Natural killer cell (primary cell): ENCODE results near the gene ZNF124. TPM values are rescaled to one million over a fixed set of nuclear protein-coding genes. Genes with fewer than 3 reads are reported as not detected.

Experiments
- ATAC-seq, 3 donors: fragments of 150-1000 bp in 2 of 3; fragments of 200-7000 bp in 1 of 3; cut with Tn5 transposase; 1 replicate in 1 of 3; 2 replicates in 2 of 3; pipeline ENCODE4 v1.10.0; 2021; ENCODE audit warnings: mild to moderate bottlenecking in 2 of 3, moderate library complexity in 2 of 3
- DNase-seq, 2 donors: peaks; one replicate each; pipeline versions ENCODE4 v3.0.0 to v3.0.0-alpha.2; 2013 to 2021; ENCODE audit warnings: mixed read lengths in 1 of 2
- H3K27ac ChIP-seq: one replicate; pipeline ENCODE4 v1.5.1; 2013; ENCODE audit warnings: mild to moderate bottlenecking, low read length
- H3K27me3 ChIP-seq: one replicate; pipeline ENCODE4 v1.6.1; 2013; ENCODE audit warnings: low read length; ENCODE audit not compliant: control insufficient read depth, insufficient read depth
- H3K36me3 ChIP-seq: one replicate; pipeline ENCODE4 v1.6.1; 2013; ENCODE audit warnings: low read length; ENCODE audit not compliant: control insufficient read depth, insufficient read depth
- H3K4me1 ChIP-seq: one replicate; pipeline ENCODE4 v1.6.1; 2013; ENCODE audit warnings: low read length; ENCODE audit not compliant: control insufficient read depth, insufficient read depth
- H3K4me3 ChIP-seq: one replicate; pipeline ENCODE4 v1.5.1; 2013; ENCODE audit warnings: low read length
- H3K9me3 ChIP-seq: one replicate; pipeline ENCODE4 v1.6.1; 2013; ENCODE audit warnings: low read length; ENCODE audit not compliant: control insufficient read depth, insufficient read depth
- H3K27ac Mint-ChIP-seq, 2 donors: one replicate each; pipeline ENCODE4 v1.8.0; 2022; ENCODE audit warnings: mild to moderate bottlenecking in 2 of 2, mixed read lengths in 2 of 2, moderate library complexity in 1 of 2
- H3K27me3 Mint-ChIP-seq, 2 donors: one replicate each; pipeline ENCODE4 v1.8.0; 2022; ENCODE audit warnings: low read depth in 2 of 2, mixed read lengths in 2 of 2
- H3K36me3 Mint-ChIP-seq: one replicate; pipeline ENCODE4 v1.8.0; 2022; ENCODE audit warnings: mixed read lengths
- H3K4me1 Mint-ChIP-seq, 2 donors: one replicate each; pipeline ENCODE4 v1.8.0; 2022; ENCODE audit warnings: mixed read lengths in 2 of 2
- H3K4me3 Mint-ChIP-seq: one replicate; pipeline ENCODE4 v1.8.0; 2022; ENCODE audit warnings: mild to moderate bottlenecking, moderate library complexity, mixed read lengths
- H3K9me3 Mint-ChIP-seq, 2 donors: one replicate each; pipeline ENCODE4 v1.8.0; 2022; ENCODE audit warnings: mixed read lengths in 2 of 2
- CTCF ChIP-seq: fragments of 200-600 bp; IDR thresholded peaks from one replicate; pipeline ENCODE4 v1.8.0; 2022; ENCODE audit warnings: antibody characterized with exemption
- WGBS: methylation state at CpG from one replicate; pipeline ENCODE4 v1.1.7; 2013; ENCODE audit warnings: missing lambda C conversion rate; ENCODE audit not compliant: insufficient coverage; 5-methylcytosine and 5-hydroxymethylcytosine counted together
- intact Hi-C: fragments of 100-400 bp; cut with micrococcal nuclease; formaldehyde crosslinking; loops from one replicate; pipeline ENCODE4 v1.14.2; 2022
- total RNA-seq, 4 donors: library from RNA; stranded (reverse); fragments of 120-200 nt in 1 of 4; gene quantifications; one replicate each; pipeline versions ENCODE4 v1.2.3 to v1.2.4, GENCODE V29; 2013 to 2022

ZNF124 gene
- total RNA-seq, 3 donors from 2014 or later (not counting 1 experiment from before 2014, with no cell fraction given) = 22.0 to 50.6 (median 31.2) TPM

GRCh38 chr1:247182994-247183393, 11.2 kb upstream of the ZNF124 start:
- Mint-ChIP-seq H3K36me3 (peaks cover 35% of the 10 kb centered on the region), H3K4me1 (peaks cover 0 to 5% of the 10 kb centered on the region in 2 donors), H3K27ac (no peak overlapping the region), H3K4me3 (no peak overlapping the region), H3K27me3 (no peaks in the 10 kb centered on the region), H3K9me3 (peaks cover 4 to 19% of the 10 kb centered on the region in 2 donors)
- no peaks in the 10 kb centered on the region for H3K36me3 ChIP-seq
- DNase-seq (no peak), ATAC-seq (no peak)
- H3K27me3 ChIP-seq = no peaks in the 10 kb centered on the region
- H3K4me1 ChIP-seq = no peaks in the 10 kb centered on the region
- no peak overlapping the region for H3K4me3 ChIP-seq
- peaks cover 53% of the 10 kb centered on the region for H3K9me3 ChIP-seq
- no peak overlapping the region for H3K27ac ChIP-seq
- WGBS = 76% methylated on average over 7 of the region's 7 CpGs
- intact Hi-C loops = no loop called here
- TF ChIP-seq CTCF = no peak

GRCh38 chr1:247180581-247180980, 8.8 kb upstream of the ZNF124 start:
- DNase-seq (no peak), ATAC-seq (no peak)
- Histone ChIP-seq H3K9me3 (peaks cover 45% of the 10 kb centered on the region), H3K4me1 (no peaks in the 10 kb centered on the region), H3K36me3 (no peaks in the 10 kb centered on the region), H3K27me3 (no peaks in the 10 kb centered on the region), H3K4me3 (no peak overlapping the region), H3K27ac (no peak overlapping the region)
- Mint-ChIP-seq H3K4me3 (no peak overlapping the region), H3K9me3 (peaks cover 4 to 14% of the 10 kb centered on the region in 2 donors), H3K27me3 (no peaks in the 10 kb centered on the region), H3K27ac (no peak overlapping the region), H3K4me1 (peaks cover 0 to 3% of the 10 kb centered on the region in 2 donors), H3K36me3 (peaks cover 22% of the 10 kb centered on the region)
- intact Hi-C loops = no loop called here
- no peak for TF ChIP-seq CTCF
- 95% methylated on average over 5 of the region's 5 CpGs for WGBS

DNA sequence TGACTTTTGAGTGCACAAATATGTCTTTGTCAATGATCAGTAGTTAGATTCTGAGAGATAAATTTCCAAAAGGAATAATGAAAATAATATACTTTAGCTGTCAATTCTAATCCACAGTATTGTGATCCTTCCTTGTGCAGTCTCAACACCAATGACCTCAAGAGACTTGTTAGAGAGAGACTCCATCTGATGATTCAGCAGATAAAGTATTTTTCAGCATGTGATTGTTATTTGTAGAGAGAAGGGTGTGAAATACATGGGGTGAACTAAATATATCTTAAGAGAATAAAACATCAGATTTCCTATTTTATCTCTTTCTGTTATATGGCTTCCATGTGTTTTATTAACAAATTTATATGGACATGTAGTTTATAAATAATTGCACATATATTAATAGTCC, 5.9 kb upstream of the ZNF124 start:
- Histone ChIP-seq H3K27ac (no peak overlapping the region), H3K4me1 (peaks cover 7% of the 10 kb centered on the region), H3K36me3 (no peaks in the 10 kb centered on the region), H3K27me3 (no peaks in the 10 kb centered on the region), H3K4me3 (no peak overlapping the region), H3K9me3 (peaks cover 18% of the 10 kb centered on the region)
- ATAC-seq (no peak), DNase-seq (no peak)
- Mint-ChIP-seq H3K4me1 (peaks cover 2 to 8% of the 10 kb centered on the region in 2 donors), H3K27me3 (no peaks in the 10 kb centered on the region), H3K27ac (no peak overlapping the region), H3K4me3 (no peak overlapping the region), H3K9me3 (peaks cover 4 to 13% of the 10 kb centered on the region in 2 donors), H3K36me3 (peaks cover 19% of the 10 kb centered on the region)
- TF ChIP-seq CTCF = no peak
- intact Hi-C loops = no loop called here

DNA sequence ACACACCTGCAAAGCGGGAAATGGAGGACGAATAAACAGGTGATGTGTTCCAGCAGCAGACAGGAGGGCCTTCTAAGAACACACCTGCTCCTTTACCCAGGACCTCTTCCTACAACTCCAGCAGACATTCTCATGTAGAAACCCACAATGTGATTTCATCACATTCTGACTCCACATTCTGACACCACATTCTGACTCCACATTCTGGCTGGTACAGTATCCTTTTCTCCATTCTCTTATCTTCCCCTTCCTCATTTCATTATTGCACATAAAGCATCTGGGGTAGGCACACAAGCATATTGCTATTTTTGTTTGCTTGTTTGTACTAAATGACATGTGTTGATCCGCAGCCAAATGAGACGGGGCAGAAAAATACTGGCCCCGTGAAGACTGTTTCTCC, 3.6 kb upstream of the ZNF124 start:
- H3K27ac Mint-ChIP-seq = no peak overlapping the region
- intact Hi-C loops = no loop called here

More for the DNA sequence above, 3.6 kb upstream of the ZNF124 start:
- no peak overlapping the region for H3K4me3 ChIP-seq
- H3K4me1 ChIP-seq = peaks cover 13% of the 10 kb centered on the region
- peaks cover 4 to 13% of the 10 kb centered on the region in 2 donors for H3K9me3 Mint-ChIP-seq
- peaks cover 10% of the 10 kb centered on the region for H3K9me3 ChIP-seq
- DNase-seq (no peak), ATAC-seq (no peak)
- peaks cover 8 to 12% of the 10 kb centered on the region in 2 donors for H3K4me1 Mint-ChIP-seq
- no peaks in the 10 kb centered on the region for H3K36me3 ChIP-seq
- H3K4me3 Mint-ChIP-seq = no peak overlapping the region
- H3K27me3 Mint-ChIP-seq = no peaks in the 10 kb centered on the region
- WGBS = 96% methylated on average over 5 of the region's 5 CpGs
- no peak for TF ChIP-seq CTCF
- H3K36me3 Mint-ChIP-seq = peaks cover 19% of the 10 kb centered on the region
- H3K27ac ChIP-seq = no peak overlapping the region
- no peaks in the 10 kb centered on the region for H3K27me3 ChIP-seq
